ENCODE data around the gene DLEC1.

- TF ChIP-seq POLR2A (IDR thresholded peaks at IDR 0.05; ENCODE audit: low read depth, low read length) (no peak), POLR2AphosphoS5 (IDR thresholded peaks at IDR 0.05; ENCODE audit: low read depth, low read length) (no peak), TAF1 (IDR thresholded peaks at IDR 0.05; ENCODE audit: borderline replicate concordance, low read depth, low read length) (no peak)
These were observed 28.7 kb downstream of the DLEC1 start for GRCh38 chr3:38067508-38068233.

Measured in GM12892 (cell line).